ENCODE measurements around the gene ENTHD1.

DNA sequence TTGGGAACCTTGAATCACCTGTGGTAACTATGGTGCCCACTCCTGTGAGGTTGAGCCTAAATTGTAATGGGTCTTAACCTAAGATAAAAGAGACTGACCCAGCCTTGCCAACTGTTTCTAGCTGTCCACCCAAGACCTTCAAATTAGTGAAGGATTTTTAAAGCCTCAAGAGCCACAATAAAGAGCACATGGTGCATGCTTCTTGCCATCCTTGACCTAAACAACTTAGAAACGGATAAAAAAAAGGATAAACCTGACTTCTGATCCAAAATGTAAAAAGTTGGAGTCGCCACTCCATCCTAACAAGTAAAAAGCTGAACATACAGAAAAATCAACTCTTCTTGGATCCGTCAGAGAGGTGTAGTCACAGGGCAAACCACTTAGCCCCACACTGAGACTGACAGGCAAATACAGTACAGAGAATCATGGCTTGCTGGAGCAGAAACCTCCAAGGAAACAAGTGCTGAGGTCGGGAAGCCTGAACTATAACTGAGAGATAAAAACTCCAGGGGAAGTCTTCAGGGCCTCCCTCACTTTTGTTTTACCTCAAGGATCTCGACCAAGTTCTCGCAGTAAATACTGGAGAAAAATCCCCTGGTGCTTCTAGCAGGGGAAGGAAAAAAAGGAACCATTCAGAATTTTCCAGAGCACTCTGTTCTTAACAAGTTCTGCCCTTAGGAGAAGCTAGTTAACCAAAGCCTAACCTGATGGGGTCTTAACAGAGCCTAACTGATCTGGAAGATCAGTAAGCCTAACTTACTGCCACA lies 16.3 kb downstream of the ENTHD1 start:
- TF ChIP-seq, protein P1, sequence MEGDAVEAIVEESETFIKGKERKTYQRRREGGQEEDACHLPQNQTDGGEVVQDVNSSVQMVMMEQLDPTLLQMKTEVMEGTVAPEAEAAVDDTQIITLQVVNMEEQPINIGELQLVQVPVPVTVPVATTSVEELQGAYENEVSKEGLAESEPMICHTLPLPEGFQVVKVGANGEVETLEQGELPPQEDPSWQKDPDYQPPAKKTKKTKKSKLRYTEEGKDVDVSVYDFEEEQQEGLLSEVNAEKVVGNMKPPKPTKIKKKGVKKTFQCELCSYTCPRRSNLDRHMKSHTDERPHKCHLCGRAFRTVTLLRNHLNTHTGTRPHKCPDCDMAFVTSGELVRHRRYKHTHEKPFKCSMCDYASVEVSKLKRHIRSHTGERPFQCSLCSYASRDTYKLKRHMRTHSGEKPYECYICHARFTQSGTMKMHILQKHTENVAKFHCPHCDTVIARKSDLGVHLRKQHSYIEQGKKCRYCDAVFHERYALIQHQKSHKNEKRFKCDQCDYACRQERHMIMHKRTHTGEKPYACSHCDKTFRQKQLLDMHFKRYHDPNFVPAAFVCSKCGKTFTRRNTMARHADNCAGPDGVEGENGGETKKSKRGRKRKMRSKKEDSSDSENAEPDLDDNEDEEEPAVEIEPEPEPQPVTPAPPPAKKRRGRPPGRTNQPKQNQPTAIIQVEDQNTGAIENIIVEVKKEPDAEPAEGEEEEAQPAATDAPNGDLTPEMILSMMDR (IDR thresholded peaks at IDR 0.05), result no peak
- TF ChIP-seq POLR2A (IDR thresholded peaks at IDR 0.05), result no peak

Data from uterus (tissue), 2 donors.